GM19452 (cell line): ENCODE measurements around the gene PACS1.
"Not testable (repeated sequence)": the region's sequence is repeated elsewhere in the genome, so short reads cannot be mapped to it uniquely, and the experiment has no call there.

Experiments used
- ATAC-seq: cut with Tn5 transposase; IDR thresholded peaks from one replicate; pipeline ENCODE4 v1.9.1; 2021; ENCODE audit not compliant: unreplicated experiment

The PACS1 gene

DNA sequence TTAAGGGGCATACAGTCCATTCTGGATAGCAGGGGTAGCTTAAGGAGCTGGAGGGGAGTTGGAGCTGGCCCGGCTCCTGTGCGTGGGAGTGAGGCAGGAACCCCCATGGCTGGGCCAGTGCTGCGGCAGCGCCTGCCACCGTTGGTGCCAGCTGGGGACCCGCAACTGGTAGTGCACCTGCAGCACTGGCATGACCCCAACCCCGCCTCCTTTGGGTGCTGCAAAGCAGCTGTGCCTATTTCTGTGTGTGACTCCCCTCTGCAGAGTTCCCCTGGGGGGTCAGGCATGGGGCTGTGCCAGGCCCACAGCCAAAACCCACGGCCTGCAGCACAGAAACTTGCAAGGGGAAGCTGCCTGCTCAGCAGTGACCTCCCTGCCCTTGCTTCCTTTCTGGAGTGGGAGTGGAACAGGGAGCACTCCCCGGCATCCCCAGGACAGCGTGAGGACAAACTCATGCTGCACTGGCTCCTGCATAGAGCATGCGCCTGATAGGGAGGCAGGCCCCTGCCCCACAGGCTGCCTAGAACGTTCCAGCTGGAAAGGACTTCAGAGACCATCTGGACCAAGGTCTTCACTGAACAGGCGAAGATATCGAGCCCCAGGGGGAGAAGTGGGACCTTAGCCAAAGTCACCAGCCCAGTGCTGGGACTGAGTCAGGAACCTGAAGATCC lies 172.2 kb downstream of the PACS1 start:
- no peak for ATAC-seq

DNA sequence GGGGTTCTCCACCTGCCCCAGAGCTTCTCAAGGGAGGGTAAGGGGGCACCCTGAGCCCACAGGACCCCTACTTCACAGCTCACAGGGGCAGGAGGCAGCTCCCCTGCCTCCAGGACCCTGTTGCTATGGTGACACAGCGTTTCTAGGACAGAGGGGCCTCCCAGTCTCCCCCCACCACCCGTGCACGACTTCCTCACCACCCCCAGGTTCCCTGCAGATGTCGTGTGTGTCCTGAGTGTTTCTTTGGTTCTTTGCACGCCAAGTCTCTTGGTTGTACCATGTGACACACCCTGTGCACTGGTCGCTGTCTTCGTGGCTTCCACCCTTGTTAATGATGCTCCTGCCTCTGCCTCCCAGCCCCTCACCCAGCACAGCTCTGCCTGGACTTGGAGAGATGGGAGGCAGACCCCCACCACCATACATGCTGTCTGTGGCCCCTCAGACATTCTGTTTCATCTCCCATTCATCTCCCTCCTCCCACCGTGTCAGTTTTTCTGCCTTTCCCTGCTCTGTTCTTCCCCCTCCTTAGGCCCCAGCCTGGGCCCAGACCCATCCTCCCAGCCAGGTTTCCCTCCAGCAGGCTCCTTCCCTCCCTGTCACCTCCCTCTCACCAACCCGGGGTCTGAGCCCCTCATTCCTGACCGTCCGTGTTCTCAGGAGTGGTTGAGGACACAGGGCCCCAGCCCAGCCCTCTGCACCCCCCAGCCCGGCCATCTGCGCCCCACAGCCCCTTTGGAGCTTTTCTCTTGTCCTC lies 173.9 kb downstream of the PACS1 start:
- no peak for ATAC-seq

DNA sequence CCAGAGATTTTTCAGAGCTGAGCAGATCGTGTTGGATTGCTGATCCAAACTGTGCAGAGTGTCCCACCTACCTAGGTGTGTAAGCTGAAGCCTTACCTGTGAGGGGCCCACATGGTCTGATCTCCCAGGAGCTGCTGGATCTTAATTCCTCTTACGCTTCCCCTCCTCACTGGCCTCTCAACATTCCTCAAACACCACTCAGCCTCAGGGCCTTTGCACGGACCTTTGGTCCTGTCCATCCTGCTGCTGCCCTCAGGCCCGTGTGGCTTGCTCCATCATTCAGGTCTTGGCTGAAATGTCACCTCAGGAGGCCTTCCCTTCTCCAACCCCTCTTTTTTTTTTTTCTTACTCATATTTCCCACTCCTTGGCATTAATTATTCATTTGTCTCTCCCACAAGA lies 177.2 kb downstream of the PACS1 start:
- no peak for ATAC-seq

DNA sequence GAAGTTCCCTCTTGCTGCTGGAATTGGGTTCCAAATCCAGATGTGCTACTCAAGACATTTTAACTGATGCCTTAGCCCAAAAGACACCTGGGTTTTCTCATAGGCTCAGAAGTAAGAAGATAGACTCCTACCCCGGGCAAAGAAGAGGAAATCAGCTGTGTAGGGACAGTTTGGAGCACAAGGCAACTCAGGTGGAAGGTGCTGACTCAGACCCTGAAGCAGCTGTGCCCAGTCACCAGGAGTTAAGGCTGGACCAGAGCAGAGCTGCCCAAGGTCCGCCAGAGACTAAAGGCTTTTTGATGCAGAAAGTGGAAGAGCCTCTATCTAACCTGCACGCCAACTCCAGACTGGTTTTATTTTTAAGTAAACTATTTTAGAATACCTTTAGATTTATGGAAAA lies 177.7 kb downstream of the PACS1 start:
- ATAC-seq = no peak

DNA sequence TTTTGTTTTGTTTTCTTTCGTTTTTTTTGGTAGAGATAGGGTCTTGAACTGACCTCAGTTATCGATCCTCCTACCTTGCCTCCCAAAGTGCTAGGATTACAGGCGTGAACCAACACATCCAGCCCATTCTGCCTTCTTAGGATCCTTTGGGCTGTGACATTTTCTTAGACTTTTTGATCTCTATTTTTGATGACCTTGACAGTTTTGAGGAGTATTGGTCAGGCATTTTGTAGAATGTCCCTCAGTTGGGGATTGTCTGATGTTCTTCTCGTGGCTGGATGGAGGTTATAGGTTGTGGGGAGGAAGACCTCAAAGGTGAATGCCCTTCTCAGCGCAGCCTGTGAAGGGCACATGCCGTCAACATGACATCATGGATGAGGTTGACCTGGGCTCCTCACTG lies 178.8 kb downstream of the PACS1 start:
- ATAC-seq = no peak

DNA sequence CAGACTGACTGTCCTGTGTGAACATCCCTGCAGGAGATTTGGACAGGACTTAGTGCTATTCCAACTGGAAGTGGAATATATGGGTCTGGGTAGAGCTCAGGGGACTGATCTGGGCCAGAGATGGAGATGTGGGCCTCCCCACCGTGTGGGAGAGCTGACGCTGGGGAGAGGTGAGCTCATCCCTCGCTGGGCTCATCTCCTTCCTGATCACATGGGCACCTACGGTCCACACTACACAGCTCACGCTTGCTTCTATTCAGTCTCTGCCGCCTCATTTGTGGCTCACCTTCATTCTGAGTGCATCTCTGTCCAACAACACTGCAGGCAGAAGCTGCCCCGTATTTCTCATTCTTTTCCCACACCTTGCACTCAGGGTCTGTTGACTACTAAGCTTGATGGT lies 181.7 kb downstream of the PACS1 start:
- ATAC-seq = no peak

DNA sequence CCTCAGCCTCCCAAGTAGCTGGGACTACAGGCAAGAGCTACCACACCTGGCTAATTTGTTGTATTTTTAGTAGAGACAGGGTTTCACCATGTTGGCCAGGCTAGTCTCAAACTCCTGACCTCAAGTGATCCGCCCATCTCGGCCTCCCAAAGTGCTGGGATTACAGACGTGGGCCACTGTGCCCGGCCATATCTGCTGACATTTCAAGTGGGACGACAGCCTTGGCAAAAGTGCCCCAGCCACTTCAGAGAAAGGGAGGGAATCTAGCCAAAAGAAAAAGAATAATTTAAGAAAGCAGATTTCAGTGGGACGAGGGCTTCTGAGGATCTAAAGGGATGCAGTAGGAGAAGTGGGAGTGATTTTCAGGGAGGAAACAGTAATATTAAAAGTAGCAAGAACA lies 183.0 kb downstream of the PACS1 start:
- ATAC-seq = not testable (repeated sequence)

DNA sequence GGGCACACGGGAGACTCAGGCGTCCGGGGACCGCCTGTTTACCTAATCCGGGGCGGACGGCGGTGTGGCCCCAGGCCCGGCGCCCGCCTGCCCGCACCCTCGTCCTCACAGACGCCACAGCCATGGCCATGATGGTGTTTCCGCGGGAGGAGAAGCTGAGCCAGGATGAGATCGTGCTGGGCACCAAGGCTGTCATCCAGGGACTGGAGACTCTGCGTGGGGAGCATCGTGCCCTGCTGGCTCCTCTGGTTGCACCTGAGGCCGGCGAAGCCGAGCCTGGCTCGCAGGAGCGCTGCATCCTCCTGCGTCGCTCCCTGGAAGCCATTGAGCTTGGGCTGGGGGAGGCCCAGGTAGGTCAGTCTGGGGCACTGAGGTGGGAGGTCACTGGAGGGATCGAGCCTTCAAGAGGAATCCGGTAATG lies 188.4 kb downstream of the PACS1 start:
- no peak for ATAC-seq

DNA sequence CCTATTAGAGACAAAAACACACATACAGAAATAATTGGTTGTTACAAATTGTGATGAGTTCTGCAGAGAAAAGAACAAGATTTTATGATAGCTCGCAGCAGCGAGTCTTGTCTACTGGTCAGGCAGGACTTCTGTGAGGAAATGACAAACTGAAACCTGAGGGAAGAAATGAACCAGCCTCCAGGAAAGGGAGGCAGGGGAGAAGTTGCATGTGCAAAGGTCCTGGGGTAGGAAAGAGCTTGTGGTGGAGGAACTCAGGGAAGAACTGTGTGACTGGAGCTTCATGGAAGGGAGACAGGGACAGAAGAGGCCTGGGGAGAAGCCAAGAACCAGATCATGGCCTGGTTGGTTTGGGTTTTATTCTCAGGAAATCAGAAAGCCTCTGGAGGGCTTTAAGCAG lies 189.2 kb downstream of the PACS1 start:
- no peak for ATAC-seq

DNA sequence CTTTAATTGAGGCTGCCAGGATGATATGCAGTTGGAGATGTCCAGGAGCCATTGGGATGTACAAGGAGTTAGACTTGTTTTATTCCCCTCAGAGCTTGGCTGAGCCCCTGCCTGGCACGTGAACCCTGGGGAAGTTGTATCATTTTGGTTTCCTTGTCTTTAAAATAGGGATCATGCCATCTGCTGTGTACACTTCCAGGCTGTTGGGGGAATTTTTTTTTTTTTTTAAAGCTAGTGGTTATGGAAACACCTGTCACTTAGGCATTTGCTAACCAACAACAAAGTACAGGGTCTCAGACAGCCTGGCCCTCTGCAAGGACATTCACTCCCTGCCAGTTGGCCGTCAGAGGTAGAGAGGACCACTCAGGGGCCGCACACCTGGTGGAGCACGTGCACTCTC lies 189.9 kb downstream of the PACS1 start:
- no peak for ATAC-seq

DNA sequence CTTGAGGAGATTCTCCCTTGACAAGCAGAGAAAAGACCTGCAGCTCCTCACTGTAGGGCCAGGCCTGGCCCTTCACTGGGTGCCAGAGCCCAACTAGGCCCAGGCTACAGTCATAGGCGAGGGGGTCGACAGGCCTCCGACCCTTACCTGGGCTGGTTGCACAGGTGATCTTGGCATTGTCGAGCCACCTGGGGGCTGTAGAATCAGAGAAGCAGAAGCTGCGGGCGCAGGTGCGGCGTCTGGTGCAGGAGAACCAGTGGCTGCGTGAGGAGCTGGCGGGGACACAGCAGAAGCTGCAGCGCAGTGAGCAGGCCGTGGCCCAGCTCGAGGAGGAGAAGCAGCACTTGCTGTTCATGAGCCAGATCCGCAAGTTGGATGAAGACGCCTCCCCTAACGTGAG lies 191.5 kb downstream of the PACS1 start:
- ATAC-seq = no peak

DNA sequence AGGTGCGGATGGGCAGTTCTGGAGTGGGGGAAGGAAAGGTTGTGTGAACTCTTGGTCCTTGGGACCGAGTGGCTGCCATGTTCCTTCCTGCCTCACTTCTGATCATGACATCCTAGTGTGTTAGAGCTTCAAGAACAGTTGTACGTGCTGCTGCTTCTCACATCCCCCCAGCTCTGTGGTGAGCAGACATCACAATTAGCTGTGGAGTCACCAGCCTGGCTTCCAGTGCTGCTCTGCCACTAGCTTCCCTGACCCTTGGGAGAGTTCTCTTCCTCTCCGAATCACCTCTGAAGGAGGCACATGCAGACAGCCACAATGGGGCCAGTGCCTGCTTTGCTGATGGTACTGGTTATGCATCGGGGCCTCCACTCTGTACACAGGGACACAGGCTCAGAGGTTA lies 192.1 kb downstream of the PACS1 start:
- no peak for ATAC-seq

DNA sequence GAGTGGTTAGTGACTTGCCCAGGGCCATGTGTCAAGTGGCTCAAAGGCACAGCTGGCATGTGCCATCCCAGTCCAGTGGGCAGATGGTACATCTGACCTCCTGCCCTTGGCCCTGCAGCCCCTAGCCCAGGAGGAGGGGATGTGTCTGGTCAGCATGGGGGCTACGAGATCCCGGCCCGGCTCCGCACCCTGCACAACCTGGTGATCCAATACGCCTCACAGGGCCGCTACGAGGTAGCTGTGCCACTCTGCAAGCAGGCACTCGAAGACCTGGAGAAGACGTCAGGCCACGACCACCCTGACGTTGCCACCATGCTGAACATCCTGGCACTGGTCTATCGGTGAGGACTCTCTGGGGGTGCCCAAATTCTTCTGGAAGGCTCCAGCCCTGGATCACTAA lies 192.6 kb downstream of the PACS1 start:
- no peak for ATAC-seq

DNA sequence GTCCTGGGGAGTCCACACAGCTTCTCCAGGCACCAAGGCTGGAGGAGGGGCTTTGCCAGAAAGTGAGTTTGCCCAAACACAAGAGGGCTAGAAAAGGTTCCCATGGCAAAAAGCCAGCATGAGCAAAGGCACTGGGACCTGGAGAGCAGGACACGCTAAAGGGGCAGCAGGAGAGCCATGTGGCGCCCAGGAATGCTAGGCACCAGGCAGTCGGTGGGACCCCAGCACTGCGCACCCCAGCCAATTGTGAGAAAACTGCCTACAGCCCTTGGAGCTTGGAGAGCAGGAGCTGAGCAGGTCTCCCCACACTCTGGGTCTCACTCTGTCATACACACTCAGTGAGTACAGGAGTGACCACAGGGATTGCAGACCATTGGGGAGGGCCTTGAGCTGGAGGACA lies 193.2 kb downstream of the PACS1 start:
- ATAC-seq = no peak

DNA sequence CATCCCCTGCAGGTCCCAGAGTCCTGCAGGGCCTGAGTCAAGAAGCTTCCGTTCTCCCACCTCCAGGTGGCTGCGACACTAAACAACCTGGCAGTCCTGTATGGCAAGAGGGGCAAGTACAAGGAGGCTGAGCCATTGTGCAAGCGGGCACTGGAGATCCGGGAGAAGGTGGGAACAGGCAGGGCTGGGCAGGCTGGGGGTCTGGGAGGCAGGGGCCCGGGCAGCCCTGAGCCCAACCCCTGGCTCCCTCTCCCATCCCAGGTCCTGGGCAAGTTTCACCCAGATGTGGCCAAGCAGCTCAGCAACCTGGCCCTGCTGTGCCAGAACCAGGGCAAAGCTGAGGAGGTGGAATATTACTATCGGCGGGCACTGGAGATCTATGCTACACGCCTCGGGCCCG lies 193.7 kb downstream of the PACS1 start:
- no peak for ATAC-seq

DNA sequence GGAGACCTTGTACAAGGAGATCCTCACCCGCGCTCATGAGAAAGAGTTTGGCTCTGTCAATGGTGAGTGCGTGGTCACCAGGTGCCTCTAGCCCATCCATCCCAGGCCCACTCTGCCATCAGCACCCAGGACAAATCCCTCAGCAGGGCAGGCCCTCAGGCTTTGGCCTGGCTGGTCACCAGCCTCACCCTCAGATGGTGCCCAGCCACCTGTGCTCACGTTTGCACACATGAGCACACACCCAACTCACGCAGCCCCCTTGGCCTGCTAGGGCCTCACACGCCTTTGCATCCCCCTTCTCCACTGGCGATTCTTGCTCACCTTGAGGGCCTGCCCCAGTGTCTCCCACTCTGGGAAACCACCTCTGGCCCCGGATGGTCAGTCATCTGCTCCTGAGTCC lies 194.3 kb downstream of the PACS1 start:
- ATAC-seq = no peak

DNA sequence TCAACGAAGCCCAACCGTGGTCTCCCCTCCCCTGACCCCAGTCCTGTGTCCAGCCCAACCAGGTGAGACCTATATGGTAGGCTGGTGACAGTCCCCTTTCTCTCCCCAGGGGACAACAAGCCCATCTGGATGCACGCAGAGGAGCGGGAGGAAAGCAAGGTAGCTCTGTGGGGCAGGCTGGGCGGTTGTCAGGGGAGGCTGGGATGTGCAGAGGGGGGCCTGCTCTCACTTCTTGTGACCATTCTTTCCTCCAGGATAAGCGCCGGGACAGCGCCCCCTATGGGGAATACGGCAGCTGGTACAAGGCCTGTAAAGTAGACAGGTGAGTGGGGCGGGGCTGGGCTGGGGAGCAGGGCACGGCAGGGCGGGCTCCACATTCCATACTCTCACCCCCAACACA lies 194.8 kb downstream of the PACS1 start:
- ATAC-seq = no peak

DNA sequence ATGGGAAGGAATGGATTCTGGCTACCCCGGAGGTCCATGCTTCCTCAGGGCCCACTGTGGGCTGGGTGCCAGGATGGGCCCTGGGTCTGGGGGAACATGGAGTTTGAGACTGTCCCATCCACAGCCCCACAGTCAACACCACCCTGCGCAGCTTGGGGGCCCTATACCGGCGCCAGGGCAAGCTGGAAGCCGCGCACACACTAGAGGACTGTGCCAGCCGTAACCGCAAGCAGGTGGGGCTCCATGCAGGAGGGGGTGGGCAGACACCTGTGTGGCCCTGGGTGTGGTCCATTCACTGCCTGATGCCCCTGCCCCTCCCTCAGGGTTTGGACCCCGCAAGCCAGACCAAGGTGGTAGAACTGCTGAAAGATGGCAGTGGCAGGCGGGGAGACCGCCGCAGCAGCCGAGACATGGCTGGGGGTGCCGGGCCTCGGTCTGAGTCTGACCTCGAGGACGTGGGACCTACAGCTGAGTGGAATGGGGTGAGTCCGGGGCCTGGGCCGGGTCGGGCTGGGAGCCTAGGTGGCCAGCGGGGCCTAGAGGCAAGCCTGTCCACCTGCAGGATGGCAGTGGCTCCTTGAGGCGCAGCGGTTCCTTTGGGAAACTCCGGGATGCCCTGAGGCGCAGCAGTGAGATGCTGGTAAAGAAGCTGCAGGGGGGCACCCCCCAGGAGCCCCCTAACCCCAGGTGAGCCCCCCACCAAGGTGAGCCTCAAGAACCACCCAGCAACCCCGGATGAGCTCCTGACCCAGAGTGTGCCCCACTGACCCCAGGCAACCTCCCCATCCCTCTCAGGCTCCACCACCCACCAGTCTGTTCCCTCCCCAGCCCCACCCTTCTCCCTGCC lies 195.7 kb downstream of the PACS1 start:
- no peak for ATAC-seq

DNA sequence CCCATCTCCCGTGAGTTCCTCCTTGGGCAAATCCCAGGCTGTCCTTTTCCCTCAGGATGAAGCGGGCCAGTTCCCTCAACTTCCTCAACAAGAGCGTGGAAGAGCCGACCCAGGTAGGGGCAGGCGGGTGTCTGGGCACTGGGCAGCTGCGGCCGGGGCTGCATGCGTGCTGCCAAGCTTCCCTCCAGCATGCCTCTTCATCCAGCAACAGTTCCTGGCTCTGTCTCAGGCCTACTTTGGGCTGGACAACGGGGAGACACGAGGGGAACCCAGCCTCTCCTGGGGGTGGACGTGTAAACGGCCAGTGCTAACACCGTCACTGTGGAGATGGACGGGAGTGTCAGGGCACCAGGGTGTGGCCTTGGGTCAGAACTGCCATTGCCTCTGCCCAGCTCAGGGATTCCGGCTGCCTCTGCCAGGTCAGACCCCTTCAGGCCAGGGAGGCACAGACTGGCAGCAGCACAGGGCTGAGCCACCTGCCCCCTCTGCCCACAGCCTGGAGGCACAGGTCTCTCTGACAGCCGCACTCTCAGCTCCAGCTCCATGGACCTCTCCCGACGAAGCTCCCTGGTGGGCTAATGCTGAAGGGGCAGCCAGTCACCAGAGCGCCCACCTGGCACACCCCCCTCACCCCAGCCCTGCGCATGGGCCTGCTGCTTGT lies 196.4 kb downstream of the PACS1 start:
- no peak for ATAC-seq

DNA sequence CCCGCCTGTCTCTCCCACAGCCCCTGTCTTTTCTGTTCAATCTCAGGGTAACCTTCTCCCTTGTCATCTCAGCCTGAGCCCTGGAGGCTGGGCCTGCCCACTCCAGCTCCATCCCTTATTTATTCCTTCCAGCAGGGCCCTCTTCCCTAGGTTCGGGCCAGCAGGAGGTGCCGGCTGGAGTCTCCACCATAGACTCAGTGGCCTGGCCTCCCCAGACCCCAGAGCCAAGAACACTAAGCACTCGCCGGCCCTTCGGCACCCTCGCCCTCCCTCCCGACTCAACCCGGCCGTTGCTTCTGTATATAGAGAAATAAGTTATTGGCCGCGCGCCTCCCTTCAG lies 196.9 kb downstream of the PACS1 start:
- no peak for ATAC-seq

DNA sequence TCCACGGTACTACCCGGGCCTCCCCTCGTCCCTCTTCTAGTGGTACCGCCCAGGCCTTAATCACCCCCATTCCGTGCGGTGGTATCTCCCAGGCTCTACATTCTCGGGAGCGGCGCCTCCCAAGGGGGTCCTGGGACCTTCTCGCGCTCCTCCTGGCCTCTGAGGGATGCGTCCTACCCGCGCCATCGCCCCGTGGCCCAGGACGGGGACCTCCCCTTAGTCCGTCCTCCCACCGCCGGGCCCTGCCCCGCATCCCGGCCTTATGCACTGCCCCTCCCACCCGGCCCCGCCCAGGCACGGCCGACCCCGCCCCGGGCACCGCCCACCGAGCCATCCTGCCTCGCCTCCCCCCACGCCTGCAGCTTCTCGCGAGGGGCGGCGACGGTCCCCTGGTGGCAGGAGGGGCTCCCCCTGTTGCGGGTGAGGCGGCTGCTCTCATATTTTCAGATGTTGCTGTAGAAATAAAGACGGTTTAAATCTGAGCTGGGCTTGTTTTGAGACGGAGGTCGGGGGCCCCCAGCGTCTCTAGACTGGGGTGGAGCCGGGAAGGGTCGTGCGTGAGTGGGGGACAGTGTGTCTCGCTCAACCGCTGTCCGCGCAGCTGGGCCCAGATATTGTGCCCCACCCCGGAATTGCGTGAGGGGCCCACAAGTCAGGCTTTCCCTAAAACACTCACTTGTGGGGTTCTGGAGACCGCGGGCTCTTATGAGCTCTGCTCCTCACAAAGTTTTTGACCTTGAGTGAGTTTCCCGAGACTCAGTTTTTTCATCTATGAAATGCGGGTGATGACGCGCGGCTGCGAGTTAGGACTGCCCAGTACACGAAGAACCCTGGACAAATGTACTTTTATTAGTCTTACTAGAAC lies 197.5 kb downstream of the PACS1 start:
- peak; percentile 30 for ATAC-seq
